Ovary (tissue), 3 donors: ENCODE results near the gene ARSI.

Experiments
- CTCF ChIP-seq, 3 donors: fragments of 450-650 bp in 2 of 3; fragments of 200-600 bp in 1 of 3; IDR thresholded peaks; one replicate each; pipeline versions ENCODE4 v1.5.1 to v1.8.0; 2016 to 2022; ENCODE audit warnings: antibody characterized with exemption in 3 of 3, mild to moderate bottlenecking in 1 of 3
- EP300 ChIP-seq: sonication (generic); formaldehyde crosslinking; IDR thresholded peaks from one replicate; pipeline ENCODE4 v1.6.1; 2017; ENCODE audit warnings: antibody characterized with exemption
- POLR2A ChIP-seq: fragments of 450-650 bp; IDR thresholded peaks from one replicate; pipeline ENCODE4 v1.6.1; 2017; ENCODE audit warnings: antibody characterized with exemption, mild to moderate bottlenecking, moderate library complexity
- donor health status: DM: no; HTN: no; CAD: no.

- TF ChIP-seq CTCF (IDR thresholded peaks at IDR 0.05) (no peak), POLR2A (no peak), EP300 (no peak)
Observed at GRCh38 chr5:150288361-150288760, 14.3 kb downstream of the ARSI start.
